GM12875 (cell line): ENCODE results near the gene NT5DC4.

Experiments used
- H3K4me3 ChIP-seq: one replicate; pipeline ENCODE4 v1.5.1; 2011; ENCODE audit warnings: low read depth, low read length, control low read depth
- TF ChIP-seq, protein P1 (sequence below): IDR thresholded peaks from 2 replicates; pipeline ENCODE4 v1.5.1; 2011; ENCODE audit warnings: low read depth, mild to moderate bottlenecking, control low read depth, inconsistent platforms, low read length, moderate library complexity, borderline replicate concordance; ENCODE audit not compliant: insufficient read depth

The NT5DC4 gene

GRCh38 chr2:112728378-112729175 is 7.8 kb downstream of the NT5DC4 start:
- no peak overlapping the region for H3K4me3 ChIP-seq

DNA sequence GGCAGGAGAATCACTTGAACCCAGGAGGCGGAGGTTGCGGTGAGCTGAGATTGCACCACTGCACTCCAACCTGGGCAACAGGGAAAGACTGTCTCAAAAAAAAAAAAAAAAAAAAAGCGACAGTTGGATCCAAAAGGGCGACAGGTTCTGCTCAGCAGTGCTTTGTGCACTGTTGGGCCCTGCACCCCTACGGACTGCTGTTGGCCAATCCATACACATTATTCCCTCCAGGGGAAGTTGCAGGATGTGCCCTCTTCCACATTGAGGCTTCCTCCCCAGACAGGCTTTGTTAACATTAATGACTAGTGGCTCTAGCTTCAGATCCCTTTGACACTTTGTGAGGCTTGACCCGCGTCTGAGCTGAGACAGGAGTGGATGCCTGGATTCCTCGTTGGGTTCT is 9.4 kb downstream of the NT5DC4 start:
- TF ChIP-seq, protein P1, sequence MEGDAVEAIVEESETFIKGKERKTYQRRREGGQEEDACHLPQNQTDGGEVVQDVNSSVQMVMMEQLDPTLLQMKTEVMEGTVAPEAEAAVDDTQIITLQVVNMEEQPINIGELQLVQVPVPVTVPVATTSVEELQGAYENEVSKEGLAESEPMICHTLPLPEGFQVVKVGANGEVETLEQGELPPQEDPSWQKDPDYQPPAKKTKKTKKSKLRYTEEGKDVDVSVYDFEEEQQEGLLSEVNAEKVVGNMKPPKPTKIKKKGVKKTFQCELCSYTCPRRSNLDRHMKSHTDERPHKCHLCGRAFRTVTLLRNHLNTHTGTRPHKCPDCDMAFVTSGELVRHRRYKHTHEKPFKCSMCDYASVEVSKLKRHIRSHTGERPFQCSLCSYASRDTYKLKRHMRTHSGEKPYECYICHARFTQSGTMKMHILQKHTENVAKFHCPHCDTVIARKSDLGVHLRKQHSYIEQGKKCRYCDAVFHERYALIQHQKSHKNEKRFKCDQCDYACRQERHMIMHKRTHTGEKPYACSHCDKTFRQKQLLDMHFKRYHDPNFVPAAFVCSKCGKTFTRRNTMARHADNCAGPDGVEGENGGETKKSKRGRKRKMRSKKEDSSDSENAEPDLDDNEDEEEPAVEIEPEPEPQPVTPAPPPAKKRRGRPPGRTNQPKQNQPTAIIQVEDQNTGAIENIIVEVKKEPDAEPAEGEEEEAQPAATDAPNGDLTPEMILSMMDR = no peak
- no peak overlapping the region for H3K4me3 ChIP-seq

More at GRCh38 chr2:112728378-112729175, 7.8 kb downstream of the NT5DC4 start:
- TF ChIP-seq, protein P1 = no peak

DNA sequence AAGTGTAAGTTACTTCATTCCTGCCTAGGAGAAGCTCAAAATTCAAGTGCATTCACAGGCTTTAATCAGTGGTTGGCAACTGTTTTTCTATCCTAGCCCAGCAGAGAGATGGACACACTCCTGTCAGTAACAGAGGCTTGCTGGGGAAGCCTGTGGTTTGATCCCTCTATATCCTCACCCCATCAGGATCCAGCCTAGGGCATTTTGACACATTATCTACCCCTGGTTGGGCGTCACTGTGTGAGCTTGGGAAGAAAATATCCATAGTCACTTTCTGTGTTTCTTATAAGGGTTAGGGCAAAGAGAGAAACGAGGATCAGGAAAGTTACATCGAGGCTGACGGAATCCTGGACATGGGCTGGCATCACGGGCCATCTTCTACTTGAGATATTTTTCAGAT is 10.0 kb downstream of the NT5DC4 start:
- no peak overlapping the region for H3K4me3 ChIP-seq
- TF ChIP-seq, protein P1 = no peak

DNA sequence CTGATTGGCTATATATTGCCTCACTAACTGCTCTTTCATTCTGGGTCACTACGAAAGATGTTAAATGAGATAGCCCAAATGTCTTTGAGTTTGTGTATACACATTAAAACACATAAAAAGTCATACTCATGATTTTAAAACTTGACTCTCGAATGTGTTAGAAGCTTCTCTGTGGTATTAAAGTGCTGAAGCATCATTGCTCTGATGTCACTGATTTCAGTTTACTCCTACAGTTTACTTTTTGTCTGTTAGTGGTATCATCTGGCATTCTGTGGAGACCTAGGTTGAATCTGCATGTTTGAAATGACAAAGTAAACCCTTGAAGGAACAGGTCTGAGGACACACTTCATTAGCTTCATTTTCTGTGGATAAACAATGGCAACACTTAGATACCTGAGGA is 10.7 kb downstream of the NT5DC4 start:
- TF ChIP-seq, protein P1 = no peak

GRCh38 chr2:112733456-112733855 is 12.6 kb downstream of the NT5DC4 start:
- no peak overlapping the region for H3K4me3 ChIP-seq
- TF ChIP-seq, protein P1 = no peak

More for the DNA sequence above, 10.7 kb downstream of the NT5DC4 start:
- no peak overlapping the region for H3K4me3 ChIP-seq

DNA sequence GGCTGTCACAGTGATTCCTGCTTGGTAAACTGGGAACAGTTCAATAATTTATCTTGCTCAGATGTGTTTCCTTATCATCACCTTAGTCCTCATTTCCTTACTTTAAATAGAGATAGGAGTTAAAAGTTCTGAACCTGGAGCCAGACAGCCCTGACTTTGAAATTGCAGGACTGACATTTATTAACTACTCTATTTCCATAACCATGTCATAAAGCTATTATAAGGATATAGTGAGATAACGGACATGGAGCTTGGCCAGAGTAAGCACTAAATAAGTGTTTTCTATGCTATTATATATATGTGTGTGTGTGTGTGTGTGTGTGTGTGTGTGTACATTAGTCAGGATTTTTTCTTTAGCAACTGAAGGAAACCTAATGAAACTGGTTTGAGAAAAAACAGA is 13.1 kb downstream of the NT5DC4 start:
- TF ChIP-seq, protein P1 = no peak

GRCh38 chr2:112737542-112738232 is 16.9 kb downstream of the NT5DC4 start:
- TF ChIP-seq, protein P1 = no peak
- no peak overlapping the region for H3K4me3 ChIP-seq

More for the DNA sequence above, 13.1 kb downstream of the NT5DC4 start:
- H3K4me3 ChIP-seq = no peak overlapping the region
